GM19324 (cell line): ENCODE measurements around the gene PCDH9.
A peak's percentile ranks its signal among the peaks of the same experiment; 100 is the strongest.

Source experiments
- ATAC-seq: cut with Tn5 transposase; IDR thresholded peaks from one replicate; pipeline ENCODE4 v1.9.1; 2021; ENCODE audit warnings: mild to moderate bottlenecking, moderate library complexity; ENCODE audit not compliant: unreplicated experiment, low FRiP score

PCDH9 gene

GRCh38 chr13:67049744-67050143 is 180.4 kb downstream of the PCDH9 start:
- no peak for ATAC-seq

GRCh38 chr13:67048821-67049150 is 181.3 kb downstream of the PCDH9 start:
- ATAC-seq = no peak

- ATAC-seq = no peak
Measured at GRCh38 chr13:67048084-67048820, 181.9 kb downstream of the PCDH9 start.

- ATAC-seq = no peak
Measured at GRCh38 chr13:67045357-67045756, 184.8 kb downstream of the PCDH9 start.

- ATAC-seq = no peak
Measured at GRCh38 chr13:67043901-67044300, 186.2 kb downstream of the PCDH9 start.

GRCh38 chr13:67042556-67042955 is 187.6 kb downstream of the PCDH9 start:
- ATAC-seq = no peak

GRCh38 chr13:67036699-67037457 is 193.3 kb downstream of the PCDH9 start:
- no peak for ATAC-seq

GRCh38 chr13:67033170-67033569 is 197.0 kb downstream of the PCDH9 start:
- ATAC-seq = no peak

GRCh38 chr13:67023130-67023876 is 206.8 kb downstream of the PCDH9 start:
- no peak for ATAC-seq

GRCh38 chr13:67018775-67019174 is 211.4 kb downstream of the PCDH9 start:
- ATAC-seq = no peak

GRCh38 chr13:67017276-67017675 is 212.9 kb downstream of the PCDH9 start:
- ATAC-seq = no peak

- ATAC-seq = no peak
Measured at GRCh38 chr13:67015976-67016600, 214.0 kb downstream of the PCDH9 start.

- no peak for ATAC-seq
Measured at GRCh38 chr13:67014399-67014798, 215.7 kb downstream of the PCDH9 start.

GRCh38 chr13:67013709-67014108 is 216.4 kb downstream of the PCDH9 start:
- no peak for ATAC-seq

GRCh38 chr13:67008075-67008668 is 222.0 kb downstream of the PCDH9 start:
- ATAC-seq = no peak

GRCh38 chr13:67004511-67004910 is 225.6 kb downstream of the PCDH9 start:
- ATAC-seq = no peak

GRCh38 chr13:67003743-67004142 is 226.4 kb downstream of the PCDH9 start:
- no peak for ATAC-seq

GRCh38 chr13:67001363-67001762 is 228.8 kb downstream of the PCDH9 start:
- no peak for ATAC-seq

GRCh38 chr13:66996503-66996902 is 233.6 kb downstream of the PCDH9 start:
- ATAC-seq = no peak

- peak; percentile 79 for ATAC-seq
Measured at GRCh38 chr13:66995203-66995611, 234.9 kb downstream of the PCDH9 start.
